SK-N-MC (cell line): Measurements from ENCODE around the gene ASB6.

Experiments
- EZH2 ChIP-seq: fragments of 200-600 bp; sonication (generic); IDR thresholded peaks from one replicate; pipeline ENCODE4 v1.6.1; 2017; ENCODE audit warnings: antibody characterized with exemption
- POLR2AphosphoS5 ChIP-seq: IDR thresholded peaks from 2 replicates; pipeline ENCODE4 v1.6.1; 2012; ENCODE audit warnings: mild to moderate bottlenecking, low read depth, low read length, borderline replicate concordance

DNA sequence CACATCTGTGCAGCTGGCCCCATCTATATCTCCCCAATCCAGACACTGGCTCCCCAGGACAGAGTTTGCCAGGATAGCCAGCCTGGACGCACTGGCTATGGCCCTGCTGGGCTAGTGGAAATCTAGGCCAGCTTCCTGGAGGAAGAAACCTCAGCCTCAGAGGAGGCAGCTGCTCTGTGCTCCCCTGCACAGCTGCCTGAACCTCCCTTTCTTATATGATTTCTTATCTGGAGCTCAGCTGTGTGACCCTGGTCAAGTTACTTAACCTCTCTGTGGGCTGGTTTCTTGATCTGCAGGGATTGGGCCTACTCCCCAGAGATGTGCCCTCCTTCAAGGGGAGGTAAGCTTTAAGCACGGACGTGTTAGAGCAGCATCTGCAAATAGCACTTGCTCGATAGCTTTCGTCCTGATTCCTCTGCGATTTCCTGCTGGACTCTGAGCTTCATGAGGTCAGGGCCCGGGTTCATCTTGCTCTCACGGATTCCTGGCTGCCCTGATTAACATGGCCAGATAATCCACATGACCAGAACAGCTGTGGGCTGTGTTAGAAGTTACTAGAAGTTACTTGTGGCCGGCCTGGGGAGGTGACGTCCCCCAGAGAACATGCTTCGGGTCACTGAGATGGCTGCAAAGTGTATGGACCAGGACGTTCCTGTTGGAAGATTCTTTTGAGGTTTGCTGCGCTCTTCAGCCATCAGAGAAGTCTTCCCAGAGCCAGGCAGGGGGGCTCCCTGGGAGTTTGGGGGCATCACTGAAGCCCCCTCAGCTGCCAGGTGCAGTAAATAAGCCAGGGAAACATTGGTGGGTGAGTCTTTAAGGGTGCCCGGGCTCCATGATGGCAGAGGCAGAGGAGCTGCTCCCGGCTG is 35.6 kb downstream of the ASB6 start:
- no peak for TF ChIP-seq EZH2
- TF ChIP-seq POLR2AphosphoS5, result no peak
